ENCODE data around the gene SMARCA1. TPM values are rescaled to one million over a fixed set of nuclear protein-coding genes. Genes with fewer than 3 reads are reported as not detected.

Gene SMARCA1
- total RNA-seq, 4 donors from 2014 or later = 67.1 to 75.8 (median 69.2) TPM

DNA sequence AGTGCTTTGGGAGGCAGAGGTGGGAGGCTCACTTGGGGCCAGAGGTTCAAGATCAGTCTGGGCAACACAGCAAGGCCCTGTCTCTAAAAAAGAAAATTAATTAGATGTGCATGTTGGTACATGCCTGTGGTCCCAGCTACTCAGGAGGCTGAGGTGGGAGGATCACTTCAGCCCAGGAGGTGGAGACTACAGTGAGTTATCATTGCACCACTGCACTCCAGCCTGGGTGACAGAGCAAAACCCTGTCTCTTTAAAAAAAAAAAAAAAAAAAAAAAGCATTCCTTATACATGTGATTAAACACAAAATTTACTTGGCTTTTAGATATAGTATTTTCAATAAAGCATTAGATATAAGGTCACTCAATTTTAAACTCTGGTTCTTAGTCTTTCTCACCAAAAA is 34.9 kb downstream of the SMARCA1 start:
- Histone ChIP-seq H3K27ac (no peak overlapping the region), H3K4me3 (replicated peaks in 1 of 3) (no peak overlapping the region), H3K36me3 (peaks cover 0 to 4% of the 10 kb centered on the region in 2 donors), H3K4me1 (no peaks in the 10 kb centered on the region), H3K9me3 (no peaks in the 10 kb centered on the region), H3K27me3 (no peaks in the 10 kb centered on the region)
- DNase-seq = no peak
- TF ChIP-seq, protein P1, sequence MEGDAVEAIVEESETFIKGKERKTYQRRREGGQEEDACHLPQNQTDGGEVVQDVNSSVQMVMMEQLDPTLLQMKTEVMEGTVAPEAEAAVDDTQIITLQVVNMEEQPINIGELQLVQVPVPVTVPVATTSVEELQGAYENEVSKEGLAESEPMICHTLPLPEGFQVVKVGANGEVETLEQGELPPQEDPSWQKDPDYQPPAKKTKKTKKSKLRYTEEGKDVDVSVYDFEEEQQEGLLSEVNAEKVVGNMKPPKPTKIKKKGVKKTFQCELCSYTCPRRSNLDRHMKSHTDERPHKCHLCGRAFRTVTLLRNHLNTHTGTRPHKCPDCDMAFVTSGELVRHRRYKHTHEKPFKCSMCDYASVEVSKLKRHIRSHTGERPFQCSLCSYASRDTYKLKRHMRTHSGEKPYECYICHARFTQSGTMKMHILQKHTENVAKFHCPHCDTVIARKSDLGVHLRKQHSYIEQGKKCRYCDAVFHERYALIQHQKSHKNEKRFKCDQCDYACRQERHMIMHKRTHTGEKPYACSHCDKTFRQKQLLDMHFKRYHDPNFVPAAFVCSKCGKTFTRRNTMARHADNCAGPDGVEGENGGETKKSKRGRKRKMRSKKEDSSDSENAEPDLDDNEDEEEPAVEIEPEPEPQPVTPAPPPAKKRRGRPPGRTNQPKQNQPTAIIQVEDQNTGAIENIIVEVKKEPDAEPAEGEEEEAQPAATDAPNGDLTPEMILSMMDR (IDR thresholded peaks at IDR 0.05) = no peak
- TF ChIP-seq POLR2A (IDR thresholded peaks at IDR 0.05) = no peak
- intact Hi-C loops (cut with DNase I) = no loop called here

DNA sequence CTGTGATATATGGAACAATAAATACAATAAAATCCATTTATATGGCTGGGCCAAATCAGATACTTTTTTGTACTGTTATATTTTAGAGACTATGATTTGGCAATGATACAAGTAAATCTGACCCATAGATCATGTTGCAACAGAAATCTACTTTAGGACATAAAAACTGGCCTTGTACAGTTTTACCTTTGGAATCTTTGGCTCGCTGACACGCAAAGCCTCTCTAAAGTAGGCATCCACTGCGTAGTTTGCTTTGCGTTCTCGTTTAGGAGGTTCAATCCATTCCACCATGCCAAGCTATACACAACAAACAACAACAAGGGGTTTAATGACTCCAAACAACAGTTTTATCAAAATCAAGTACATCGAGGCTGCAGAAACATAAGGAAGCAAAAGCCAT is 42.4 kb downstream of the SMARCA1 start:
- TF ChIP-seq, protein P1 (IDR thresholded peaks at IDR 0.05) = no peak
- no peak for TF ChIP-seq POLR2A (IDR thresholded peaks at IDR 0.05)
- no peaks in the 10 kb centered on the region for H3K4me1 ChIP-seq
- no peak for DNase-seq
- no peaks in the 10 kb centered on the region for H3K9me3 ChIP-seq
- 90 to 96% methylated on average over 6 of the region's 6 CpGs for WGBS, 2 donors
- H3K36me3 ChIP-seq = no peaks in the 10 kb centered on the region
- no peak overlapping the region for H3K27ac ChIP-seq
- intact Hi-C loops (cut with DNase I) = no loop called here
- no peak overlapping the region for H3K4me3 ChIP-seq (replicated peaks in 1 of 3)
- no peaks in the 10 kb centered on the region for H3K27me3 ChIP-seq

DNA sequence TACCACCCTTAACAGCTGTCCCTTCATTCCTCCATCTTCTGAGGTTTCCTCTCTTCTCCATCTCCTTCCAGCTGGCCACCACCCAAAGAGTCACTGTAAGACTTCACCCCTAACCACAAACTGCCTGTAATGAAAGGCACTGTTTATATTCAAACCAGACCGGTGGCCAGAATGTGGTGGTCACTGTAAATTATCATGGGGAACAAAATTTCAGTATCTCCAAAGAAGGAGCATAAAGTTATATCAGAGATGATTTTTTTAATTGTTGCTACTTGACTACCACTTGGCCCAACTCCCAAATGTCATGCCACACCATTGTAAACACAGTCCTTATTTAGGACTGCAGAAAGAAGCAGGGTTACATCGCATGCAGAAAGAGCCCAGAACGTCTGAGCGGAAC is 44.8 kb downstream of the SMARCA1 start:
- H3K27me3 ChIP-seq = no peaks in the 10 kb centered on the region
- intact Hi-C loops (cut with DNase I) = no loop called here
- WGBS, 2 donors = 82 to 91% methylated on average over 4 of the region's 4 CpGs
- no peak for TF ChIP-seq POLR2A (IDR thresholded peaks at IDR 0.05)
- TF ChIP-seq, protein P1 (IDR thresholded peaks at IDR 0.05) = no peak
- H3K27ac ChIP-seq = no peak overlapping the region
- no peaks in the 10 kb centered on the region for H3K36me3 ChIP-seq
- no peaks in the 10 kb centered on the region for H3K4me1 ChIP-seq
- no peaks in the 10 kb centered on the region for H3K9me3 ChIP-seq
- no peak for DNase-seq
- no peak overlapping the region for H3K4me3 ChIP-seq (replicated peaks in 1 of 3)

DNA sequence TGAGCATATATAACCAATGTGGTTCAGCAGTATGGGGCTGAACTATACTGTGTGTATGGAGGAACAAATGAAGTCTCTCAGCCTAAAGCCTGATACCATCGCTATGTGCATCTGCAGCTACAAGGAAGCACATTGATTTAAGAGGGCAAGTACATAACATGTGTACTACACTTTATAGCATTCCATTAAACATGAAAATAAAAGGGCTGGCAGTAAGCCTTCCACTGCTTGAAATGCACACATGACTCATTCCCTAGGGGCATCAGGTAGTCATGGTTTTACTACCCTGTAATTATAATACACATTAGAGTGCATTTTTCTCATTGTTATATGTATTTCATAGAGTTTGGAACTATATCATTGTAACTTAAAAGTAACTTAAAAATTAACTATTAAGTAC is 51.2 kb downstream of the SMARCA1 start:
- intact Hi-C loops (cut with DNase I) = no loop called here
- Histone ChIP-seq H3K4me3 (replicated peaks in 1 of 3) (no peak overlapping the region), H3K4me1 (no peaks in the 10 kb centered on the region), H3K27me3 (no peaks in the 10 kb centered on the region), H3K9me3 (no peaks in the 10 kb centered on the region), H3K36me3 (no peaks in the 10 kb centered on the region), H3K27ac (no peak overlapping the region)
- TF ChIP-seq POLR2A (IDR thresholded peaks at IDR 0.05) = no peak
- TF ChIP-seq, protein P1 (IDR thresholded peaks at IDR 0.05) = no peak
- DNase-seq = no peak
- WGBS, 2 donors = 86 to 94% methylated on average over 1 of the region's 1 CpG

DNA sequence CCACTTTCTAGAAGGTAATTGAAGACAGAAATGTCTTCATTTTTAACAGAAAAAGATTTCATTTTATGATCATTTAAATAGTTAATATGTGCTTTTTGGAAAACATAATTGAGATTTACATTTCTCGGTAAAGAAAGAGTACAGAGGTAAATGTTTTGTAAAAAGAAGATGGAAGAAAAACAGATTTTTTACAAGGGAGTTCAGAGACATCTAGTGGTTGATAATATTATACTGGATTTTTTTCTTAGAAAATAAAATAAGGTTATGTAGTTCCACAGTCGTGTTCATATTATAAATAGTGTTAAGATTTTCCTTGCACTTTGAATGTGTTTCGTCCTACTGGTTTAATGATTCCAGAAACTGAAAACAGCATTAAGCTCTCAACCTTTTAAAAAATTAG is 60.6 kb downstream of the SMARCA1 start:
- intact Hi-C loops (cut with DNase I) = no loop called here
- H3K27ac ChIP-seq = no peak overlapping the region

More for the DNA sequence above, 60.6 kb downstream of the SMARCA1 start:
- H3K36me3 ChIP-seq = peaks cover 4 to 9% of the 10 kb centered on the region in 2 donors
- no peaks in the 10 kb centered on the region for H3K4me1 ChIP-seq
- no peak for DNase-seq
- WGBS, 2 donors = 72 to 76% methylated on average over 3 of the region's 3 CpGs
- H3K4me3 ChIP-seq (replicated peaks in 1 of 3) = no peak overlapping the region
- TF ChIP-seq, protein P1 (IDR thresholded peaks at IDR 0.05) = peak in 1 of 6 experiments; percentile 8
- TF ChIP-seq POLR2A (IDR thresholded peaks at IDR 0.05) = no peak
- no peaks in the 10 kb centered on the region for H3K9me3 ChIP-seq
- no peaks in the 10 kb centered on the region for H3K27me3 ChIP-seq
